BE2C (cell line): ENCODE results near the gene PRKN.

Experiments used
- DNase-seq: peaks from one replicate; pipeline ENCODE4 v3.0.0-alpha.2; 2020
- H3K27me3 ChIP-seq: fragments of 250-450 bp; sonication (Bioruptor Pico); 2 replicates; pipeline ENCODE4 v1.5.1; 2020; ENCODE audit warnings: mild to moderate bottlenecking
- H3K36me3 ChIP-seq: fragments of 250-450 bp; sonication (Bioruptor Pico); 2 replicates; pipeline ENCODE4 v1.5.1; 2020; ENCODE audit warnings: mild to moderate bottlenecking
- H3K4me1 ChIP-seq: fragments of 250-450 bp; sonication (Bioruptor Pico); 2 replicates; pipeline ENCODE4 v1.5.1; 2020
- H3K4me3 ChIP-seq: 2 replicates; pipeline ENCODE4 v1.5.1; 2011; ENCODE audit warnings: low read depth, low read length
- H3K9me3 ChIP-seq: fragments of 250-450 bp; sonication (Bioruptor Pico); 2 replicates; pipeline ENCODE4 v1.5.1; 2020
- CTCF ChIP-seq: IDR thresholded peaks from 2 replicates; pipeline ENCODE4 v1.5.1; 2012; ENCODE audit warnings: mild to moderate bottlenecking, low read depth, low read length

Gene PRKN

GRCh38 chr6:161996783-161997182 is 730.8 kb downstream of the PRKN start:
- Histone ChIP-seq H3K9me3 (no peaks in the 10 kb centered on the region), H3K27me3 (no peaks in the 10 kb centered on the region), H3K4me3 (no peak overlapping the region), H3K36me3 (no peaks in the 10 kb centered on the region), H3K4me1 (no peaks in the 10 kb centered on the region)
- no peak for DNase-seq
- TF ChIP-seq CTCF, result no peak

GRCh38 chr6:161985876-161986423 is 741.6 kb downstream of the PRKN start:
- DNase-seq, result no peak

GRCh38 chr6:161984713-161985112 is 742.9 kb downstream of the PRKN start:
- Histone ChIP-seq H3K9me3 (no peaks in the 10 kb centered on the region), H3K4me1 (no peaks in the 10 kb centered on the region), H3K27me3 (no peaks in the 10 kb centered on the region), H3K36me3 (no peaks in the 10 kb centered on the region), H3K4me3 (no peak overlapping the region)
- no peak for TF ChIP-seq CTCF
- DNase-seq, result no peak

More at GRCh38 chr6:161985876-161986423, 741.6 kb downstream of the PRKN start:
- Histone ChIP-seq H3K36me3 (no peaks in the 10 kb centered on the region), H3K4me3 (no peak overlapping the region), H3K27me3 (no peaks in the 10 kb centered on the region), H3K4me1 (no peaks in the 10 kb centered on the region), H3K9me3 (no peaks in the 10 kb centered on the region)
- no peak for TF ChIP-seq CTCF

- DNase-seq, result no peak
- Histone ChIP-seq H3K9me3 (no peaks in the 10 kb centered on the region), H3K4me1 (no peaks in the 10 kb centered on the region), H3K27me3 (no peaks in the 10 kb centered on the region), H3K36me3 (no peaks in the 10 kb centered on the region), H3K4me3 (no peak overlapping the region)
- no peak for TF ChIP-seq CTCF
Measured at GRCh38 chr6:161976553-161976952, 751.0 kb downstream of the PRKN start.

- H3K27me3 ChIP-seq, result no peaks in the 10 kb centered on the region
- no peak for DNase-seq
- no peaks in the 10 kb centered on the region for H3K36me3 ChIP-seq
- TF ChIP-seq CTCF, result no peak
- no peaks in the 10 kb centered on the region for H3K4me1 ChIP-seq
- no peak overlapping the region for H3K4me3 ChIP-seq
- H3K9me3 ChIP-seq, result no peaks in the 10 kb centered on the region
Measured at GRCh38 chr6:161973064-161973463, 754.5 kb downstream of the PRKN start.

- H3K4me1 ChIP-seq, result no peaks in the 10 kb centered on the region
- DNase-seq, result no peak
- no peaks in the 10 kb centered on the region for H3K36me3 ChIP-seq
- no peak overlapping the region for H3K4me3 ChIP-seq
- no peak for TF ChIP-seq CTCF
- no peaks in the 10 kb centered on the region for H3K9me3 ChIP-seq
- no peaks in the 10 kb centered on the region for H3K27me3 ChIP-seq
Measured at GRCh38 chr6:161971043-161971442, 756.5 kb downstream of the PRKN start.
